H9 (cell line): Measurements from ENCODE around the gene TIGD6. TPM values are rescaled to one million over a fixed set of nuclear protein-coding genes. Genes with fewer than 3 reads are reported as not detected.

Experiments
- DNase-seq: peaks from one replicate; pipeline ENCODE4 v3.0.0-alpha.2; 2017
- H2AFZ ChIP-seq: one replicate; pipeline ENCODE4 v1.6.1; 2013; ENCODE audit warnings: mild to moderate bottlenecking, low read length, control low read depth, moderate library complexity
- H2AK5ac ChIP-seq: 2 replicates; pipeline ENCODE4 v1.6.1; 2013; ENCODE audit warnings: low read length, control low read depth, mixed read lengths; ENCODE audit not compliant: insufficient read length
- H2BK120ac ChIP-seq: one replicate; pipeline ENCODE4 v1.6.1; 2013; ENCODE audit warnings: low read depth, mild to moderate bottlenecking, low read length, control low read depth, inconsistent platforms; ENCODE audit not compliant: poor library complexity, severe bottlenecking
- H2BK12ac ChIP-seq: 2 replicates; pipeline ENCODE4 v1.6.1; 2013; ENCODE audit warnings: low read length, control low read depth, mixed read lengths, low read depth; ENCODE audit not compliant: insufficient read length
- H2BK15ac ChIP-seq: 2 replicates; pipeline ENCODE4 v1.6.1; 2013; ENCODE audit warnings: low read depth, low read length, control low read depth
- H2BK20ac ChIP-seq: one replicate; pipeline ENCODE4 v1.6.1; 2013; ENCODE audit warnings: low read depth, mild to moderate bottlenecking, low read length, control low read depth, inconsistent platforms; ENCODE audit not compliant: poor library complexity, severe bottlenecking
- H2BK5ac ChIP-seq: 2 replicates; pipeline ENCODE4 v1.6.1; 2013; ENCODE audit warnings: low read length, control low read depth, mixed read lengths; ENCODE audit not compliant: insufficient read length
- H3K14ac ChIP-seq: 2 replicates; pipeline ENCODE4 v1.6.1; 2013; ENCODE audit warnings: low read length, control low read depth; ENCODE audit not compliant: insufficient read depth
- H3K18ac ChIP-seq: 2 replicates; pipeline ENCODE4 v1.6.1; 2013; ENCODE audit warnings: low read depth, mild to moderate bottlenecking, mixed read lengths, low read length, control low read depth; ENCODE audit not compliant: insufficient read length
- H3K23ac ChIP-seq: 2 replicates; pipeline ENCODE4 v1.6.1; 2013; ENCODE audit warnings: low read length, control low read depth, mixed read lengths, low read depth; ENCODE audit not compliant: insufficient read length
- H3K23me2 ChIP-seq: 2 replicates; pipeline ENCODE4 v1.6.1; 2013; ENCODE audit warnings: low read depth, mild to moderate bottlenecking, mixed read lengths, low read length, control low read depth; ENCODE audit not compliant: insufficient read length, poor library complexity, severe bottlenecking
- H3K27ac ChIP-seq: 2 replicates; pipeline ENCODE4 v1.5.1; 2013; ENCODE audit warnings: low read length, control low read depth, mixed read lengths, low read depth; ENCODE audit not compliant: insufficient read length
- H3K27me3 ChIP-seq: 2 replicates; pipeline ENCODE4 v1.6.1; 2013; ENCODE audit warnings: low read length, control low read depth, inconsistent platforms; ENCODE audit not compliant: insufficient read depth
- H3K4ac ChIP-seq: 2 replicates; pipeline ENCODE4 v1.6.1; 2013; ENCODE audit warnings: low read depth, mild to moderate bottlenecking, control low read depth, inconsistent platforms, low read length, moderate library complexity
- H3K4me1 ChIP-seq: 2 replicates; pipeline ENCODE4 v1.6.1; 2013; ENCODE audit warnings: low read length, control low read depth, inconsistent platforms; ENCODE audit not compliant: insufficient read depth
- H3K4me2 ChIP-seq: 2 replicates; pipeline ENCODE4 v1.6.1; 2013; ENCODE audit warnings: low read length, control low read depth, mixed read lengths; ENCODE audit not compliant: insufficient read length, insufficient read depth
- H3K56ac ChIP-seq: 2 replicates; pipeline ENCODE4 v1.6.1; 2013; ENCODE audit warnings: low read depth, mild to moderate bottlenecking, mixed read lengths, low read length, control low read depth; ENCODE audit not compliant: insufficient read length
- H3K79me1 ChIP-seq: 2 replicates; pipeline ENCODE4 v1.6.1; 2013; ENCODE audit warnings: low read depth, mild to moderate bottlenecking, moderate library complexity, low read length, control low read depth, inconsistent platforms; ENCODE audit not compliant: insufficient read depth, poor library complexity, severe bottlenecking
- H3K79me2 ChIP-seq: 2 replicates; pipeline ENCODE4 v1.6.1; 2013; ENCODE audit warnings: low read length, control low read depth, inconsistent platforms; ENCODE audit not compliant: insufficient read depth
- H3K9ac ChIP-seq: 2 replicates; pipeline ENCODE4 v1.6.1; 2013; ENCODE audit warnings: low read length, control low read depth, mixed read lengths; ENCODE audit not compliant: insufficient read length; ENCODE audit errors: extremely low read depth
- H3K9me3 ChIP-seq: one replicate; pipeline ENCODE4 v1.6.1; 2013; ENCODE audit warnings: low read depth, low read length, inconsistent platforms; ENCODE audit not compliant: control insufficient read depth
- H3T11ph ChIP-seq: one replicate; pipeline ENCODE4 v1.6.1; 2013; ENCODE audit warnings: mild to moderate bottlenecking, low read length, control low read depth, inconsistent platforms
- H4K20me1 ChIP-seq: one replicate; pipeline ENCODE4 v1.6.1; 2013; ENCODE audit not compliant: control insufficient read depth, insufficient read length, insufficient read depth
- H4K5ac ChIP-seq: 2 replicates; pipeline ENCODE4 v1.6.1; 2013; ENCODE audit warnings: low read depth, mild to moderate bottlenecking, mixed read lengths, low read length, control low read depth; ENCODE audit not compliant: insufficient read length
- H4K8ac ChIP-seq: replicated peaks from 2 replicates; pipeline ENCODE4 v1.6.1; 2013; ENCODE audit warnings: low read length, control low read depth, mixed read lengths, low read depth; ENCODE audit not compliant: insufficient read length
- H4K91ac ChIP-seq: 2 replicates; pipeline ENCODE4 v1.6.1; 2013; ENCODE audit warnings: low read depth, mild to moderate bottlenecking, moderate library complexity, mixed read lengths, low read length, control low read depth; ENCODE audit not compliant: insufficient read length
- H3K27ac Mint-ChIP-seq, 3 experiments: 2 replicates in 2 of 3; 3 replicates in 1 of 3; pipeline ENCODE4 v1.8.0; 2020 to 2021; ENCODE audit warnings: mixed read lengths in 3 of 3, mild to moderate bottlenecking in 1 of 3, moderate library complexity in 1 of 3
- H3K27me3 Mint-ChIP-seq: 2 replicates; pipeline ENCODE4 v1.8.0; 2021; ENCODE audit warnings: low read depth, mild to moderate bottlenecking, moderate library complexity, mixed read lengths
- H3K36me3 Mint-ChIP-seq, 3 experiments: 2 replicates in 2 of 3; 3 replicates in 1 of 3; pipeline ENCODE4 v1.8.0; 2020 to 2021; ENCODE audit warnings: low read depth in 3 of 3, mixed read lengths in 3 of 3; ENCODE audit not compliant: insufficient read depth in 1 of 3
- H3K4me1 Mint-ChIP-seq, 2 experiments: 2 replicates each; pipeline ENCODE4 v1.8.0; 2020; ENCODE audit warnings: mixed read lengths in 2 of 2
- H3K4me3 Mint-ChIP-seq, 2 experiments: 2 replicates in 1 of 2; 3 replicates in 1 of 2; pipeline ENCODE4 v1.8.0; 2020 to 2021; ENCODE audit warnings: mild to moderate bottlenecking in 2 of 2, mixed read lengths in 2 of 2, moderate library complexity in 1 of 2
- H3K9me3 Mint-ChIP-seq, 2 experiments: 2 replicates in 1 of 2; 3 replicates in 1 of 2; pipeline ENCODE4 v1.8.0; 2020; ENCODE audit warnings: mild to moderate bottlenecking in 2 of 2, mixed read lengths in 2 of 2, moderate library complexity in 1 of 2
- WGBS: extraction: QIAGEN DNeasy Blood & Tissue Kit; methylation state at CpG from one replicate; pipeline ENCODE4 v1.1.7; 2013; ENCODE audit warnings: missing lambda C conversion rate, low lambda C conversion rate, mixed read lengths; ENCODE audit not compliant: insufficient read length; ENCODE audit errors: extremely low coverage; 5-methylcytosine and 5-hydroxymethylcytosine counted together
- total RNA-seq: library from RNA; stranded (reverse); gene quantifications from 2 replicates; pipeline ENCODE4 v1.2.1, GENCODE V29; 2021
- TF ChIP-seq, protein P1 (sequence below): fragments of 200-600 bp; sonication (generic); conservative IDR thresholded peaks from 3 replicates; pipeline ENCODE4 v1.8.0; 2021; ENCODE audit warnings: antibody characterized with exemption, mild to moderate bottlenecking

Gene TIGD6
- total RNA-seq, 1 experiment from 2014 or later: 1.8 TPM

DNA sequence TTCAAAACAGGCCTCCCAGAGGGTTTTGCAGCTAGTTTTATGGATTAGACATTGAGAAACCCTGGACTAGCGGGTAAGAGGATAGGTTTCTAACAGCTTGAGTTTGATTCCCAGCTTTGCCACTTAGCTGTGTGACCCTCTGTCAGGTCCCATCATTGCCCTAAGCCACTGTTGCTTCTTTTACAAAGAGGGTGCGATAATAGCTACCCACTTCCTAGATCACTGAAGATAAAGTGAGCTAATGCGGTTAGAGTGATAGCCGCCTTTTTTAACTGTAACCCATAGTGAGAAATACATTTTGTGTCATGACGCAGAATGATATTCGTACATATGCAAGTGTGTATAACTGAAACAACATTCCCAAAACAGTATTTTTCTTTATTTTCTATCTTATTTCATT is 45.6 kb upstream of the TIGD6 start:
- no peak overlapping the region for H2BK20ac ChIP-seq
- no peak overlapping the region for H3K9ac ChIP-seq
- Mint-ChIP-seq H3K4me1 (peaks cover 5 to 11% of the 10 kb centered on the region in 2 experiments), H3K36me3 (peaks cover 37 to 93% (median 73%) of the 10 kb centered on the region in 3 experiments; a peak in 6 of 7 replicates), H3K4me3 (no peak overlapping the region), H3K9me3 (no peaks in the 10 kb centered on the region), H3K27me3 (no peaks in the 10 kb centered on the region), H3K27ac (no peak overlapping the region)
- no peak overlapping the region for H2AFZ ChIP-seq
- no peaks in the 10 kb centered on the region for H3K79me1 ChIP-seq
- H3K23me2 ChIP-seq: no peaks in the 10 kb centered on the region
- no peaks in the 10 kb centered on the region for H3K27me3 ChIP-seq
- no peak overlapping the region for H3K18ac ChIP-seq
- no peak overlapping the region for H4K91ac ChIP-seq
- H2BK15ac ChIP-seq: no peak overlapping the region
- H3K4me1 ChIP-seq: no peaks in the 10 kb centered on the region; the same call in 1 of the 2 replicates
- no peaks in the 10 kb centered on the region for H3K9me3 ChIP-seq
- no peak overlapping the region for H4K5ac ChIP-seq
- H3K4me2 ChIP-seq: no peak overlapping the region
- no peak overlapping the region for H3T11ph ChIP-seq
- no peaks in the 10 kb centered on the region for H3K79me2 ChIP-seq
- H3K14ac ChIP-seq: no peak overlapping the region
- H3K4ac ChIP-seq: no peak overlapping the region
- no peak overlapping the region for H2BK120ac ChIP-seq
- no peaks in the 10 kb centered on the region for H4K20me1 ChIP-seq
- TF ChIP-seq, protein P1, sequence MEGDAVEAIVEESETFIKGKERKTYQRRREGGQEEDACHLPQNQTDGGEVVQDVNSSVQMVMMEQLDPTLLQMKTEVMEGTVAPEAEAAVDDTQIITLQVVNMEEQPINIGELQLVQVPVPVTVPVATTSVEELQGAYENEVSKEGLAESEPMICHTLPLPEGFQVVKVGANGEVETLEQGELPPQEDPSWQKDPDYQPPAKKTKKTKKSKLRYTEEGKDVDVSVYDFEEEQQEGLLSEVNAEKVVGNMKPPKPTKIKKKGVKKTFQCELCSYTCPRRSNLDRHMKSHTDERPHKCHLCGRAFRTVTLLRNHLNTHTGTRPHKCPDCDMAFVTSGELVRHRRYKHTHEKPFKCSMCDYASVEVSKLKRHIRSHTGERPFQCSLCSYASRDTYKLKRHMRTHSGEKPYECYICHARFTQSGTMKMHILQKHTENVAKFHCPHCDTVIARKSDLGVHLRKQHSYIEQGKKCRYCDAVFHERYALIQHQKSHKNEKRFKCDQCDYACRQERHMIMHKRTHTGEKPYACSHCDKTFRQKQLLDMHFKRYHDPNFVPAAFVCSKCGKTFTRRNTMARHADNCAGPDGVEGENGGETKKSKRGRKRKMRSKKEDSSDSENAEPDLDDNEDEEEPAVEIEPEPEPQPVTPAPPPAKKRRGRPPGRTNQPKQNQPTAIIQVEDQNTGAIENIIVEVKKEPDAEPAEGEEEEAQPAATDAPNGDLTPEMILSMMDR: no peak
- no peak overlapping the region for H3K27ac ChIP-seq
- H2BK5ac ChIP-seq: no peak overlapping the region
- H3K56ac ChIP-seq: no peak overlapping the region
- no peak overlapping the region for H2AK5ac ChIP-seq
- WGBS: no CpG with 5 or more reads among the region's 6 CpGs
- no peak for DNase-seq
- H2BK12ac ChIP-seq: no peak overlapping the region
- no peak overlapping the region for H3K23ac ChIP-seq
- no peak overlapping the region for H4K8ac ChIP-seq
